HepG2 (cell line): Measurements from ENCODE around the gene TPST1. TPM values are rescaled to one million over a fixed set of nuclear protein-coding genes. Genes with fewer than 3 reads are reported as not detected.

Source experiments
- ATAC-seq: fragments of 200-7000 bp; cut with Tn5 transposase; 3 replicates; pipeline ENCODE4 v1.9.1; 2020; ENCODE audit warnings: mild to moderate bottlenecking, moderate library complexity
- BruUV-seq: library from RNA; stranded (reverse); fragments of 400-500 nt; replicated peaks from 2 replicates; lab custom pipeline; 2021; lab: Mats Ljungman, UMichigan
- CTCF ChIA-PET: fragments of 300-600 bp; formaldehyde crosslinking; extraction: SDS; loops from one replicate; lab custom pipeline; 2021; ENCODE audit warnings: low total read pairs, inconsistent platforms, low intra/inter-chr PET ratio; lab: Yijun Ruan, JAX
- POLR2A ChIA-PET: fragments of 350-600 bp; sonication (Branson Sonifier 250); formaldehyde crosslinking; loops from one replicate; lab custom pipeline; 2020; ENCODE audit warnings: antibody characterized with exemption, inconsistent platforms; lab: Yijun Ruan, JAX
- DNase-seq: peaks from one replicate; pipeline ENCODE4 v3.0.0-alpha.2; 2015; ENCODE audit warnings: low spot score
- FAIRE-seq: peaks from 3 replicates; lab custom pipeline; 2011; peaks lifted over from hg19 to GRCh38; lab: Jason Lieb, UNC
- H2AFZ ChIP-seq: one replicate; pipeline ENCODE4 v1.6.1; 2011; ENCODE audit warnings: low read length, inconsistent platforms
- H3K27ac ChIP-seq: fragments of 300-600 bp; 3 replicates; pipeline ENCODE4 v1.8.0; 2011; ENCODE audit warnings: mixed run types, mild to moderate bottlenecking, mixed read lengths, low read length, inconsistent platforms; ENCODE audit not compliant: insufficient read depth; ENCODE audit errors: extremely low read length
- H3K27me3 ChIP-seq, 2 experiments: fragments of 200-600 bp in 1 of 2; 2 replicates in 1 of 2; 3 replicates in 1 of 2; pipeline versions ENCODE4 v1.6.0 to v1.8.0; 2011; ENCODE audit warnings: low read length in 2 of 2, mild to moderate bottlenecking in 2 of 2, moderate library complexity in 2 of 2, inconsistent platforms in 1 of 2; ENCODE audit not compliant: insufficient read depth in 2 of 2, control insufficient read depth in 1 of 2
- H3K36me3 ChIP-seq, 2 experiments: fragments of 200-600 bp in 1 of 2; replicated peaks in 1 of 2; 2 replicates in 1 of 2; 3 replicates in 1 of 2; pipeline versions ENCODE4 v1.5.1 to v1.8.0; 2011; ENCODE audit warnings: low read length in 2 of 2, inconsistent platforms in 1 of 2; ENCODE audit not compliant: insufficient read depth in 2 of 2, control insufficient read depth in 1 of 2
- H3K4me1 ChIP-seq: 2 replicates; pipeline ENCODE4 v1.5.1; 2012; ENCODE audit warnings: low read length, inconsistent platforms; ENCODE audit not compliant: insufficient read depth
- H3K4me2 ChIP-seq: 2 replicates; pipeline ENCODE4 v1.6.0; 2011; ENCODE audit warnings: low read depth, low read length, inconsistent platforms
- H3K4me3 ChIP-seq, 3 experiments: fragments of 200-600 bp in 1 of 3; sonication (generic), shearing (Covaris generic) in 1 of 3; replicated peaks in 1 of 3; 2 replicates each; pipeline ENCODE4 v1.5.1; 2011 to 2016; ENCODE audit warnings: low read length in 3 of 3, inconsistent platforms in 2 of 3, low read depth in 2 of 3, mild to moderate bottlenecking in 2 of 3, control low read depth in 1 of 3, mixed read lengths in 1 of 3; ENCODE audit not compliant: insufficient read depth in 1 of 3
- H3K79me2 ChIP-seq: one replicate; pipeline ENCODE4 v1.6.1; 2011; ENCODE audit warnings: low read length, inconsistent platforms; ENCODE audit not compliant: insufficient read depth
- H3K9ac ChIP-seq: 2 replicates; pipeline ENCODE4 v1.6.0; 2011; ENCODE audit warnings: mild to moderate bottlenecking, low read depth, low read length, inconsistent platforms; ENCODE audit not compliant: insufficient read depth
- H3K9me3 ChIP-seq: 2 replicates; pipeline ENCODE4 v1.5.1; 2012; ENCODE audit warnings: mild to moderate bottlenecking, low read length
- H4K20me1 ChIP-seq: 2 replicates; pipeline ENCODE4 v1.6.0; 2011; ENCODE audit warnings: inconsistent platforms, mild to moderate bottlenecking, low read length, moderate library complexity; ENCODE audit not compliant: insufficient read depth
- CEBPB ChIP-seq: IDR thresholded peaks from 2 replicates; pipeline ENCODE4 v1.6.1; 2011; ENCODE audit warnings: low read depth, low read length, improper control_type of control experiment, borderline replicate concordance
- GABPA ChIP-seq, 2 experiments: IDR thresholded peaks; 2 replicates each; pipeline ENCODE4 v1.6.1; 2011 to 2016; ENCODE audit warnings: low read depth in 2 of 2, low read length in 1 of 2, missing biosample characterization in 1 of 2, missing genetic modification characterization in 1 of 2
- NKX3-1 ChIP-seq: sonication (generic); formaldehyde crosslinking; IDR thresholded peaks from 2 replicates; pipeline ENCODE4 v1.5.0; 2020; ENCODE audit warnings: missing genetic modification reagents
- ZFYVE20 ChIP-seq: sonication (generic); formaldehyde crosslinking; IDR thresholded peaks from 2 replicates; pipeline ENCODE4 v1.8.0; 2023; ENCODE audit warnings: low read depth, mild to moderate bottlenecking, moderate library complexity, missing genetic modification reagents, borderline replicate concordance
- ZNF33B ChIP-seq: sonication (generic); formaldehyde crosslinking; IDR thresholded peaks from 2 replicates; pipeline ENCODE4 v1.5.1; 2020; ENCODE audit warnings: mild to moderate bottlenecking, missing genetic modification reagents
- ZNF652 ChIP-seq: IDR thresholded peaks from 2 replicates; pipeline ENCODE4 v1.6.1; 2016; ENCODE audit warnings: low read depth, borderline replicate concordance
- ZNF780A ChIP-seq: sonication (generic); formaldehyde crosslinking; IDR thresholded peaks from 2 replicates; pipeline ENCODE4 v1.8.0; 2022; ENCODE audit warnings: mild to moderate bottlenecking, missing genetic modification reagents, moderate library complexity
- WGBS: methylation state at CpG from one replicate; pipeline ENCODE4 v1.1.6; 2017; ENCODE audit warnings: low lambda C conversion rate; 5-methylcytosine and 5-hydroxymethylcytosine counted together
- in situ Hi-C: cut with HindIII; loops from 2 replicates; pipeline ENCODE4 v1.10.0; 2017; ENCODE audit warnings: low pct_unique_long_range_greater_than_20kb; ENCODE audit not compliant: extremely low pct_ligation_motif_present
- intact Hi-C: fragments of 100-400 bp; cut with micrococcal nuclease; formaldehyde crosslinking; loops from one replicate; pipeline ENCODE4 v1.10.0; 2022; ENCODE audit not compliant: unreplicated experiment
- polyA plus RNA-seq, 8 experiments: library from polyadenylated mRNA; depleted of rRNA in 3 of 8; stranded (reverse) in 7 of 8; unstranded in 1 of 8; fragments of >200 nt; fragmentation: Illumina TruSeq in 4 of 8; extraction: Trizol in 4 of 8; gene quantifications; 2 replicates each; pipeline versions ENCODE4 v1.2.1 to v1.2.3, GENCODE V29; 2011 to 2016; ENCODE audit warnings: low read depth in 4 of 8, missing spikeins in 1 of 8, mixed read lengths in 1 of 8; ENCODE audit not compliant: insufficient read depth in 1 of 8
- total RNA-seq, 5 experiments: library from RNA; depleted of rRNA; stranded (reverse); fragments of >200 nt; fragmentation: Illumina TruSeq; extraction: Trizol; gene quantifications; 2 replicates each; pipeline ENCODE4 v1.2.3, GENCODE V29; 2016; ENCODE audit warnings: low read depth in 1 of 5
- TF ChIP-seq, protein P1 (sequence below): sonication (generic); formaldehyde crosslinking; conservative IDR thresholded peaks from 2 replicates; pipeline ENCODE4 v1.4.0; 2020; ENCODE audit warnings: mild to moderate bottlenecking, missing genetic modification reagents, moderate library complexity

Gene TPST1
- total and polyA plus RNA-seq, 2 of the 13 experiments (the other 11 are each of a cell fraction or from before 2014, with no cell fraction given), result 24.3 to 34.1 TPM

DNA sequence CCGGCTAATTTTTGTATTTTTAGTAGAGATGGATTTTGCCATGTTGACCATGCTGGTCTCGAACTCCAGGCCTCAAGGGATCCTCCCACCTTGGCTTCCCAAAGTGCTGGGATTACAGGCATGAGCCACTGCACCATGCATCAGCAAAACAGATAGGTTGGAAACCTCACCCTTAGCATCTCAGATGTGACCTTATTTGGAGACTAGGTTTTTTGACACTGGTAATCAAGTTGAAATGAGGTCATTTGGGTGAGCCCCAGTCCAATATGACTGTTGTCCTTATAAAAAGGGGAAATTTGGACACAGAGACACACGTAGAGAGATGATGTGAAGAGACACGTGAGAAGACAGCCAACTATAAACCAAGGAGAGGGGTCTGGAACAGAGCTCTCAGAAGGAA is 42.5 kb upstream of the TPST1 start:
- WGBS, result 99% methylated on average over 4 of the region's 4 CpGs
- no peak for TF ChIP-seq GABPA (IDR thresholded peaks at IDR 0.05; ENCODE audit: low read depth, low read length)
- TF ChIP-seq GABPA (CRISPR knock-in tag; IDR thresholded peaks at IDR 0.05; ENCODE audit: low read depth), result no peak
- Histone ChIP-seq H3K9me3 (no peaks in the 10 kb centered on the region), H3K4me1 (peaks cover 14% of the 10 kb centered on the region), H3K4me3 (no peak overlapping the region), H3K79me2 (no peaks in the 10 kb centered on the region), H3K4me2 (no peak overlapping the region), H3K27ac (no peak overlapping the region), H4K20me1 (no peaks in the 10 kb centered on the region), H3K36me3 (no peaks in the 10 kb centered on the region; a peak in 1 of 5 replicates), H3K9ac (no peak overlapping the region), H3K27me3 (no peaks in the 10 kb centered on the region), H2AFZ (no peak overlapping the region)
- FAIRE-seq (no peak), DNase-seq (no peak), ATAC-seq (no peak)
- intact Hi-C loops (no loop called here), in situ Hi-C loops (no loop called here)
- ChIA-PET CTCF (no interaction called here), POLR2A (no interaction called here)
- BruUV-seq, result no TSS peak

DNA sequence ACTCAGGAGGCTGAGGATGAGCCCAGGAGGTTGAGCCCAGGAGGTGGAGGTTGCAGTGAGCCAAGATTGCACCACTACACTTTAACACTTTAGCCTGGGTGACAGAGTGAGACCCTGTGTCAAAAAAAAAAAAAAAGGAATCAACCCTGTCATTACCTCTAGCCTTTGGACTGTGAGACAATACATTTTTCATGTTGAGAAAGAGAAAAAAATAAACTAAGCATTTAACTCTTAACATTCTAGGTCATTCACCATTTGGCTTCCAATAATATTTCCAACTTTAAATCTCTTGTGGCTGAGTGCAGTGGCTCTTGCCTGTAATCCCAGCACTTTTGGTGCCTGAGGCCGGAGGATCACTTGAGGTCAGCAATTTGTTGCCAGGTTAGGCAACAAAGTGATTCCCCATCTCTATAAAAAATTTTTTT is 41.9 kb upstream of the TPST1 start:
- no peak overlapping the region for H3K9ac ChIP-seq
- no peaks in the 10 kb centered on the region; a peak in 1 of 5 replicates for H3K36me3 ChIP-seq
- peak; percentile 64 for ATAC-seq
- DNase-seq, result no peak
- no peak for FAIRE-seq
- 85% methylated on average over 1 of the region's 1 CpG for WGBS
- H3K4me2 ChIP-seq, result no peak overlapping the region
- peaks cover 19% of the 10 kb centered on the region for H3K4me1 ChIP-seq
- no peak overlapping the region for H3K4me3 ChIP-seq
- TF ChIP-seq ZNF652 (CRISPR knock-in tag) (peak; percentile 64; the same call in 1 of the 2 replicates), CEBPB (0 out of 2 replicates have a peak, but pooled peaks have one; percentile 6), ZFYVE20 (CRISPR knock-in tag) (no peak), ZNF33B (no peak), ZNF780A (no peak), NKX3-1 (no peak)
- TF ChIP-seq, protein P1, sequence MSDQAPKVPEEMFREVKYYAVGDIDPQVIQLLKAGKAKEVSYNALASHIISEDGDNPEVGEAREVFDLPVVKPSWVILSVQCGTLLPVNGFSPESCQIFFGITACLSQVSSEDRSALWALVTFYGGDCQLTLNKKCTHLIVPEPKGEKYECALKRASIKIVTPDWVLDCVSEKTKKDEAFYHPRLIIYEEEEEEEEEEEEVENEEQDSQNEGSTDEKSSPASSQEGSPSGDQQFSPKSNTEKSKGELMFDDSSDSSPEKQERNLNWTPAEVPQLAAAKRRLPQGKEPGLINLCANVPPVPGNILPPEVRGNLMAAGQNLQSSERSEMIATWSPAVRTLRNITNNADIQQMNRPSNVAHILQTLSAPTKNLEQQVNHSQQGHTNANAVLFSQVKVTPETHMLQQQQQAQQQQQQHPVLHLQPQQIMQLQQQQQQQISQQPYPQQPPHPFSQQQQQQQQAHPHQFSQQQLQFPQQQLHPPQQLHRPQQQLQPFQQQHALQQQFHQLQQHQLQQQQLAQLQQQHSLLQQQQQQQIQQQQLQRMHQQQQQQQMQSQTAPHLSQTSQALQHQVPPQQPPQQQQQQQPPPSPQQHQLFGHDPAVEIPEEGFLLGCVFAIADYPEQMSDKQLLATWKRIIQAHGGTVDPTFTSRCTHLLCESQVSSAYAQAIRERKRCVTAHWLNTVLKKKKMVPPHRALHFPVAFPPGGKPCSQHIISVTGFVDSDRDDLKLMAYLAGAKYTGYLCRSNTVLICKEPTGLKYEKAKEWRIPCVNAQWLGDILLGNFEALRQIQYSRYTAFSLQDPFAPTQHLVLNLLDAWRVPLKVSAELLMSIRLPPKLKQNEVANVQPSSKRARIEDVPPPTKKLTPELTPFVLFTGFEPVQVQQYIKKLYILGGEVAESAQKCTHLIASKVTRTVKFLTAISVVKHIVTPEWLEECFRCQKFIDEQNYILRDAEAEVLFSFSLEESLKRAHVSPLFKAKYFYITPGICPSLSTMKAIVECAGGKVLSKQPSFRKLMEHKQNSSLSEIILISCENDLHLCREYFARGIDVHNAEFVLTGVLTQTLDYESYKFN (CRISPR knock-in tag), result 0 out of 2 replicates have a peak, but pooled peaks have one; percentile 21
- no TSS peak for BruUV-seq
- H3K79me2 ChIP-seq, result no peaks in the 10 kb centered on the region
- intact Hi-C loops (no loop called here), in situ Hi-C loops (no loop called here)
- no peak overlapping the region for H3K27ac ChIP-seq
- no peaks in the 10 kb centered on the region for H4K20me1 ChIP-seq
- H2AFZ ChIP-seq, result no peak overlapping the region
- H3K9me3 ChIP-seq, result no peaks in the 10 kb centered on the region
- ChIA-PET CTCF (no interaction called here), POLR2A (no interaction called here)
- H3K27me3 ChIP-seq, result no peaks in the 10 kb centered on the region
